ENCODE data around the gene DCLK1. TPM values are rescaled to one million over a fixed set of nuclear protein-coding genes. Genes with fewer than 3 reads are reported as not detected.
A peak's percentile ranks its signal among the peaks of the same experiment; 100 is the strongest.

The DCLK1 gene
- total RNA-seq, 1 donor from 2014 or later = 6.4 TPM

- Histone ChIP-seq H3K4me3 (no peak overlapping the region), H4K20me1 (ENCODE audit: low read depth) (no peaks in the 10 kb centered on the region), H3K4me1 (peaks cover 11% of the 10 kb centered on the region), H2AFZ (replicated peaks) (no peak overlapping the region), H3K36me3 (no peaks in the 10 kb centered on the region), H3K4me2 (no peak overlapping the region), H3K79me2 (ENCODE audit: low read depth) (no peaks in the 10 kb centered on the region), H3K9ac (no peak overlapping the region), H3K27me3 (no peaks in the 10 kb centered on the region), H3F3A (ENCODE audit: low read depth) (no peaks in the 10 kb centered on the region), H3K27ac (no peak overlapping the region), H3K9me3 (ENCODE audit: low read depth) (no peaks in the 10 kb centered on the region)
- H3K9me3 Mint-ChIP-seq = no peaks in the 10 kb centered on the region
- H3K27ac Mint-ChIP-seq = no peak overlapping the region
- peaks cover 1% of the 10 kb centered on the region for H3K36me3 Mint-ChIP-seq
- TF ChIP-seq EZH2 (IDR thresholded peaks at IDR 0.05) (no peak), CTCF (IDR thresholded peaks at IDR 0.05) (no peak), EZH2phosphoT487 (IDR thresholded peaks at IDR 0.05) (no peak)
- no peak for DNase-seq (ENCODE audit: low spot score)
- peaks cover 35% of the 10 kb centered on the region for H3K4me1 Mint-ChIP-seq
- H3K4me3 Mint-ChIP-seq = no peak overlapping the region
- peaks cover 5% of the 10 kb centered on the region for H3K27me3 Mint-ChIP-seq (ENCODE audit: insufficient read depth, low read depth)
These were observed 298.2 kb downstream of the DCLK1 start for GRCh38 chr13:35833031-35833430.

GRCh38 chr13:35832551-35832950, 298.6 kb downstream of the DCLK1 start:
- H3K4me3 Mint-ChIP-seq = no peak overlapping the region

GRCh38 chr13:35830850-35831450, 300.2 kb downstream of the DCLK1 start:
- TF ChIP-seq CTCF (IDR thresholded peaks at IDR 0.05) (no peak), EZH2 (IDR thresholded peaks at IDR 0.05) (no peak), EZH2phosphoT487 (IDR thresholded peaks at IDR 0.05) (no peak)
- H3K27me3 ChIP-seq = no peaks in the 10 kb centered on the region
- peaks cover 5% of the 10 kb centered on the region for H3K27me3 Mint-ChIP-seq (ENCODE audit: insufficient read depth, low read depth)
- H3K36me3 Mint-ChIP-seq = peaks cover 10% of the 10 kb centered on the region
- no peak overlapping the region for H3K27ac ChIP-seq
- no peaks in the 10 kb centered on the region for H3K79me2 ChIP-seq (ENCODE audit: low read depth)
- H3K4me3 Mint-ChIP-seq = no peak overlapping the region
- no peak overlapping the region for H3K4me3 ChIP-seq
- H3K9me3 ChIP-seq (ENCODE audit: low read depth) = no peaks in the 10 kb centered on the region
- no peaks in the 10 kb centered on the region for H3K9me3 Mint-ChIP-seq
- H3F3A ChIP-seq (ENCODE audit: low read depth) = no peaks in the 10 kb centered on the region
- H3K36me3 ChIP-seq = no peaks in the 10 kb centered on the region
- H4K20me1 ChIP-seq (ENCODE audit: low read depth) = no peaks in the 10 kb centered on the region
- peaks cover 25% of the 10 kb centered on the region for H3K4me1 Mint-ChIP-seq
- H3K4me1 ChIP-seq = peaks cover 11% of the 10 kb centered on the region
- H3K4me2 ChIP-seq = peak overlapping the region; percentile 31
- peak overlapping the region; percentile 79 for H3K27ac Mint-ChIP-seq
- DNase-seq (ENCODE audit: low spot score) = peak; percentile 27
- no peak overlapping the region for H3K9ac ChIP-seq
- H2AFZ ChIP-seq (replicated peaks) = peak overlapping the region; percentile 63

More at GRCh38 chr13:35832551-35832950, 298.6 kb downstream of the DCLK1 start:
- Histone ChIP-seq H3K4me2 (no peak overlapping the region), H3K9me3 (ENCODE audit: low read depth) (no peaks in the 10 kb centered on the region), H3K27me3 (no peaks in the 10 kb centered on the region), H4K20me1 (ENCODE audit: low read depth) (no peaks in the 10 kb centered on the region), H3K79me2 (ENCODE audit: low read depth) (no peaks in the 10 kb centered on the region), H3K4me1 (peaks cover 11% of the 10 kb centered on the region), H3K27ac (no peak overlapping the region), H3K4me3 (no peak overlapping the region), H3K9ac (no peak overlapping the region), H3K36me3 (no peaks in the 10 kb centered on the region), H3F3A (ENCODE audit: low read depth) (no peaks in the 10 kb centered on the region), H2AFZ (replicated peaks) (no peak overlapping the region)
- H3K9me3 Mint-ChIP-seq = no peaks in the 10 kb centered on the region
- peaks cover 5% of the 10 kb centered on the region for H3K27me3 Mint-ChIP-seq (ENCODE audit: insufficient read depth, low read depth)
- H3K36me3 Mint-ChIP-seq = peaks cover 2% of the 10 kb centered on the region
- no peak for DNase-seq (ENCODE audit: low spot score)
- peaks cover 35% of the 10 kb centered on the region for H3K4me1 Mint-ChIP-seq
- no peak for TF ChIP-seq CTCF (IDR thresholded peaks at IDR 0.05)
- no peak for TF ChIP-seq EZH2phosphoT487 (IDR thresholded peaks at IDR 0.05)
- TF ChIP-seq EZH2 (IDR thresholded peaks at IDR 0.05) = no peak
- no peak overlapping the region for H3K27ac Mint-ChIP-seq
